A673 (cell line): ENCODE data around the gene SLC6A6.

ENCODE experiments used
- CTCF ChIP-seq: fragments of 300-800, 200-600 bp; sonication (generic); conservative IDR thresholded peaks from 2 replicates; pipeline ENCODE4 v1.5.1; 2017; ENCODE audit warnings: low read depth, mild to moderate bottlenecking, antibody characterized with exemption, low read length, moderate library complexity, mixed read lengths
- EZH2 ChIP-seq: fragments of 200-600 bp; sonication (generic); IDR thresholded peaks from 2 replicates; pipeline ENCODE4 v1.6.1; 2017; ENCODE audit warnings: borderline replicate concordance, low read depth, mild to moderate bottlenecking, mixed read lengths, antibody characterized with exemption, low read length; ENCODE audit not compliant: poor library complexity, severe bottlenecking

- no peak for TF ChIP-seq CTCF
- no peak for TF ChIP-seq EZH2
These were observed 11.4 kb upstream of the SLC6A6 start for GRCh38 chr3:14391033-14391432.
